WERI-Rb-1 (cell line): ENCODE data around the gene CASP1.
A peak's percentile ranks its signal among the peaks of the same experiment; 100 is the strongest.

Experiments used
- DNase-seq: peaks from one replicate; pipeline ENCODE4 v3.0.0-alpha.2; 2020
- H3K27ac ChIP-seq: fragments of 250-450 bp; sonication (Bioruptor Pico); 2 replicates; pipeline ENCODE4 v1.5.1; 2020; ENCODE audit warnings: mild to moderate bottlenecking, moderate library complexity
- H3K27me3 ChIP-seq: fragments of 250-450 bp; sonication (Bioruptor Pico); 2 replicates; pipeline ENCODE4 v1.5.1; 2021; ENCODE audit warnings: mild to moderate bottlenecking, low read depth, moderate library complexity; ENCODE audit not compliant: insufficient read depth, severe bottlenecking
- H3K36me3 ChIP-seq: fragments of 250-450 bp; sonication (Bioruptor Pico); 2 replicates; pipeline ENCODE4 v1.5.1; 2020; ENCODE audit warnings: mild to moderate bottlenecking, moderate library complexity
- H3K4me3 ChIP-seq: 2 replicates; pipeline ENCODE4 v1.5.1; 2011; ENCODE audit warnings: low read depth, mild to moderate bottlenecking, control low read depth, low read length
- H3K9me3 ChIP-seq: fragments of 250-450 bp; sonication (Bioruptor Pico); 2 replicates; pipeline ENCODE4 v1.5.1; 2021; ENCODE audit warnings: mild to moderate bottlenecking, moderate library complexity; ENCODE audit not compliant: severe bottlenecking
- CTCF ChIP-seq: IDR thresholded peaks from 2 replicates; pipeline ENCODE4 v1.5.1; 2011; ENCODE audit warnings: low read depth, mild to moderate bottlenecking, control low read depth, inconsistent platforms, low read length

Gene CASP1

GRCh38 chr11:105000167-105000566 lies 34.8 kb downstream of the CASP1 start:
- no peak overlapping the region for H3K4me3 ChIP-seq
- 0 out of 2 replicates have a peak, but pooled peaks have one; percentile 11 for TF ChIP-seq CTCF

GRCh38 chr11:104999721-105000120 lies 35.2 kb downstream of the CASP1 start:
- TF ChIP-seq CTCF: no peak
- Histone ChIP-seq H3K4me3 (no peak overlapping the region), H3K36me3 (no peaks in the 10 kb centered on the region), H3K27me3 (no peaks in the 10 kb centered on the region), H3K9me3 (no peaks in the 10 kb centered on the region), H3K27ac (no peak overlapping the region)
- no peak for DNase-seq

More at GRCh38 chr11:105000167-105000566, 34.8 kb downstream of the CASP1 start:
- Histone ChIP-seq H3K36me3 (no peaks in the 10 kb centered on the region), H3K9me3 (no peaks in the 10 kb centered on the region), H3K27ac (no peak overlapping the region), H3K27me3 (no peaks in the 10 kb centered on the region)
- no peak for DNase-seq

GRCh38 chr11:104997288-104997687 lies 37.7 kb downstream of the CASP1 start:
- TF ChIP-seq CTCF: no peak
- no peak for DNase-seq

GRCh38 chr11:104995001-104995408 lies 39.9 kb downstream of the CASP1 start:
- Histone ChIP-seq H3K27me3 (no peaks in the 10 kb centered on the region), H3K27ac (no peak overlapping the region), H3K36me3 (no peaks in the 10 kb centered on the region), H3K9me3 (no peaks in the 10 kb centered on the region), H3K4me3 (no peak overlapping the region)
- no peak for TF ChIP-seq CTCF
- DNase-seq: no peak

More at GRCh38 chr11:104997288-104997687, 37.7 kb downstream of the CASP1 start:
- Histone ChIP-seq H3K36me3 (no peaks in the 10 kb centered on the region), H3K4me3 (no peak overlapping the region), H3K27me3 (no peaks in the 10 kb centered on the region), H3K9me3 (no peaks in the 10 kb centered on the region), H3K27ac (no peak overlapping the region)

GRCh38 chr11:104992781-104993180 lies 42.2 kb downstream of the CASP1 start:
- Histone ChIP-seq H3K36me3 (no peaks in the 10 kb centered on the region), H3K9me3 (no peaks in the 10 kb centered on the region), H3K4me3 (no peak overlapping the region), H3K27ac (no peak overlapping the region), H3K27me3 (no peaks in the 10 kb centered on the region)
- TF ChIP-seq CTCF: no peak
- no peak for DNase-seq

- no peak overlapping the region for H3K4me3 ChIP-seq
- H3K27me3 ChIP-seq: no peaks in the 10 kb centered on the region
- TF ChIP-seq CTCF: no peak
Measured at GRCh38 chr11:104991994-104992393, 43.0 kb downstream of the CASP1 start.

More at GRCh38 chr11:104991994-104992393, 43.0 kb downstream of the CASP1 start:
- no peak for DNase-seq
- no peaks in the 10 kb centered on the region for H3K9me3 ChIP-seq
- no peak overlapping the region for H3K27ac ChIP-seq
- H3K36me3 ChIP-seq: no peaks in the 10 kb centered on the region
